ENCODE measurements around the gene FAM193B.

Gene FAM193B

DNA sequence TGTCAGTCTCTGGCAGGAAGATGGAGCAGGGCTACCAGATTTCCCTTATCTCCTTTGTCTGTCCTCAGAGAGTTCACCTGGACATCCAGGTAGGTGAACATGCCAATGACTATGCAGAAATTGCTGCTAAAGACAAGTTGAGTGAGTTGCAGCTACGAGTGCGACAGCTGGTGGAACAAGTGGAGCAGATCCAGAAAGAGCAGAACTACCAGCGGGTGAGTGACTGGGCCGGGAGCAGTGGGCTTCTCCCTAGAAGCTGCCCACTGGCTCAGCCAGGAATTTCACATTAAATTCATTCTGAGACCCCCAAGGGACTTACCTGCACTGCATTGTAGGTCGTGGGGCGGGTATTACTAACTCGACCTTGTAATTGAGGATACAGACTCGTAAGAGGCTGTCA lies 39.7 kb upstream of the FAM193B start:
- Histone ChIP-seq H3K9ac (ENCODE audit: low read length) (no peak overlapping the region), H3K36me3 (replicated peaks; ENCODE audit: low read depth, low read length) (peaks cover 38% of the 10 kb centered on the region), H2AFZ (ENCODE audit: low read depth, low read length) (no peak overlapping the region), H3K4me1 (ENCODE audit: low read length) (peaks cover 15% of the 10 kb centered on the region), H3K4me3 (ENCODE audit: low read length) (no peak overlapping the region), H3K9me3 (ENCODE audit: insufficient read depth, low read length) (no peaks in the 10 kb centered on the region), H3K79me2 (ENCODE audit: low read length) (peaks cover 26% of the 10 kb centered on the region), H3K4me2 (ENCODE audit: low read length) (no peak overlapping the region), H4K20me1 (ENCODE audit: insufficient read depth, low read length) (no peaks in the 10 kb centered on the region), H3K27me3 (ENCODE audit: low read depth, low read length) (no peaks in the 10 kb centered on the region), H3K27ac (ENCODE audit: low read length) (no peak overlapping the region)
- TF ChIP-seq, protein P1, sequence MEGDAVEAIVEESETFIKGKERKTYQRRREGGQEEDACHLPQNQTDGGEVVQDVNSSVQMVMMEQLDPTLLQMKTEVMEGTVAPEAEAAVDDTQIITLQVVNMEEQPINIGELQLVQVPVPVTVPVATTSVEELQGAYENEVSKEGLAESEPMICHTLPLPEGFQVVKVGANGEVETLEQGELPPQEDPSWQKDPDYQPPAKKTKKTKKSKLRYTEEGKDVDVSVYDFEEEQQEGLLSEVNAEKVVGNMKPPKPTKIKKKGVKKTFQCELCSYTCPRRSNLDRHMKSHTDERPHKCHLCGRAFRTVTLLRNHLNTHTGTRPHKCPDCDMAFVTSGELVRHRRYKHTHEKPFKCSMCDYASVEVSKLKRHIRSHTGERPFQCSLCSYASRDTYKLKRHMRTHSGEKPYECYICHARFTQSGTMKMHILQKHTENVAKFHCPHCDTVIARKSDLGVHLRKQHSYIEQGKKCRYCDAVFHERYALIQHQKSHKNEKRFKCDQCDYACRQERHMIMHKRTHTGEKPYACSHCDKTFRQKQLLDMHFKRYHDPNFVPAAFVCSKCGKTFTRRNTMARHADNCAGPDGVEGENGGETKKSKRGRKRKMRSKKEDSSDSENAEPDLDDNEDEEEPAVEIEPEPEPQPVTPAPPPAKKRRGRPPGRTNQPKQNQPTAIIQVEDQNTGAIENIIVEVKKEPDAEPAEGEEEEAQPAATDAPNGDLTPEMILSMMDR (IDR thresholded peaks at IDR 0.05; ENCODE audit: low read depth, low read length) = no peak
- TF ChIP-seq EZH2phosphoT487 (IDR thresholded peaks at IDR 0.05; ENCODE audit: low read depth) = no peak

DNA sequence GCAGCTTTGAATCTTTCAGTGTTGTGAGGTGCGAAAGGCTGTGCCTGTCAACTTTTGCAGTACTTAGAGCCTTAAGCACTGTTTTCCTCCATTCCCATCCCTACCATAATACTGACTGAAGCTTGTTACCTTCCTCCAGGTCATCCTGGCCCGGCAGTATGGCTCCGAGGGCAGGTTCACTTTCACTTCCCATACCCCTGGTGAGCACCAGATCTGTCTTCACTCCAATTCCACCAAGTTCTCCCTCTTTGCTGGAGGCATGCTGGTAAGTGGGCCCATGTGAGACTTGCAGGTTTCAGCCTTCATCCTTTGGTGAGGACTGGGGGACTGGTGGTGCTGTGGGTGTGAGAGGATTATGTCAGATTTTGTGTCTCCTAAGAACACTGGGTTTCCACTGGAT lies 39.1 kb upstream of the FAM193B start:
- Histone ChIP-seq H3K9me3 (ENCODE audit: insufficient read depth, low read length) (no peaks in the 10 kb centered on the region), H3K27ac (ENCODE audit: low read length) (no peak overlapping the region), H3K79me2 (ENCODE audit: low read length) (peaks cover 26% of the 10 kb centered on the region), H3K4me1 (ENCODE audit: low read length) (peaks cover 14% of the 10 kb centered on the region), H4K20me1 (ENCODE audit: insufficient read depth, low read length) (no peaks in the 10 kb centered on the region), H3K9ac (ENCODE audit: low read length) (no peak overlapping the region), H3K36me3 (replicated peaks; ENCODE audit: low read depth, low read length) (peaks cover 38% of the 10 kb centered on the region), H2AFZ (ENCODE audit: low read depth, low read length) (no peak overlapping the region), H3K4me3 (ENCODE audit: low read length) (peak overlapping the region; percentile 99; the same call in 1 of the 2 replicates), H3K27me3 (ENCODE audit: low read depth, low read length) (no peaks in the 10 kb centered on the region), H3K4me2 (ENCODE audit: low read length) (peak overlapping the region; percentile 73)
- TF ChIP-seq EZH2phosphoT487 (IDR thresholded peaks at IDR 0.05; ENCODE audit: low read depth) = no peak
- TF ChIP-seq, protein P1 (IDR thresholded peaks at IDR 0.05; ENCODE audit: low read depth, low read length) = no peak

DNA sequence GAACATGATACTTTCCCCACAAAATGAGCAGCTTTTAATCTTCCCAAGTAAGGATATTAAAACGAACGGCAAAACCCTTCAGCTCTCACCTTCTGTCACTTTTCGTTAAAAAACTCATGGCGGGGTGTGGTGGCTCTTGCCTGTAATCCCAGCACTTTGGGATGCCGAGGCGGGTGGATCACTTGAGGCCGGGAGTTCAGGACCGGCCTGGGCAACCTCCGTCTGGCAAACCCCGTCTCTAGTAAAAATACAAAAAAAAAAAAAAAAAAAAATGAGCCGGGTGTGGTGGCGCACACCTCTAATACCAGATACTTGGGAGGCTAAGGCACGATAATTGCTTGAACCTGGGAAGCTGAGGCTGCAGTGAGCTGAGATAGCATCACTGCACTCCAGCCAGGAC lies 38.5 kb upstream of the FAM193B start:
- H3K27me3 ChIP-seq (ENCODE audit: low read depth, low read length) = no peaks in the 10 kb centered on the region
- no peaks in the 10 kb centered on the region for H3K9me3 ChIP-seq (ENCODE audit: insufficient read depth, low read length)
- peaks cover 14% of the 10 kb centered on the region for H3K4me1 ChIP-seq (ENCODE audit: low read length)
- H3K27ac ChIP-seq (ENCODE audit: low read length) = peak overlapping the region; percentile 80
- H2AFZ ChIP-seq (ENCODE audit: low read depth, low read length) = no peak overlapping the region
- TF ChIP-seq, protein P1 (IDR thresholded peaks at IDR 0.05; ENCODE audit: low read depth, low read length) = no peak
- no peak for TF ChIP-seq EZH2phosphoT487 (IDR thresholded peaks at IDR 0.05; ENCODE audit: low read depth)
- H3K4me3 ChIP-seq (ENCODE audit: low read length) = peak overlapping the region; percentile 99
- H3K4me2 ChIP-seq (ENCODE audit: low read length) = peak overlapping the region; percentile 73
- H3K79me2 ChIP-seq (ENCODE audit: low read length) = peaks cover 26% of the 10 kb centered on the region
- H4K20me1 ChIP-seq (ENCODE audit: insufficient read depth, low read length) = no peaks in the 10 kb centered on the region
- H3K9ac ChIP-seq (ENCODE audit: low read length) = peak overlapping the region; percentile 99
- H3K36me3 ChIP-seq (replicated peaks; ENCODE audit: low read depth, low read length) = peaks cover 38% of the 10 kb centered on the region

DNA sequence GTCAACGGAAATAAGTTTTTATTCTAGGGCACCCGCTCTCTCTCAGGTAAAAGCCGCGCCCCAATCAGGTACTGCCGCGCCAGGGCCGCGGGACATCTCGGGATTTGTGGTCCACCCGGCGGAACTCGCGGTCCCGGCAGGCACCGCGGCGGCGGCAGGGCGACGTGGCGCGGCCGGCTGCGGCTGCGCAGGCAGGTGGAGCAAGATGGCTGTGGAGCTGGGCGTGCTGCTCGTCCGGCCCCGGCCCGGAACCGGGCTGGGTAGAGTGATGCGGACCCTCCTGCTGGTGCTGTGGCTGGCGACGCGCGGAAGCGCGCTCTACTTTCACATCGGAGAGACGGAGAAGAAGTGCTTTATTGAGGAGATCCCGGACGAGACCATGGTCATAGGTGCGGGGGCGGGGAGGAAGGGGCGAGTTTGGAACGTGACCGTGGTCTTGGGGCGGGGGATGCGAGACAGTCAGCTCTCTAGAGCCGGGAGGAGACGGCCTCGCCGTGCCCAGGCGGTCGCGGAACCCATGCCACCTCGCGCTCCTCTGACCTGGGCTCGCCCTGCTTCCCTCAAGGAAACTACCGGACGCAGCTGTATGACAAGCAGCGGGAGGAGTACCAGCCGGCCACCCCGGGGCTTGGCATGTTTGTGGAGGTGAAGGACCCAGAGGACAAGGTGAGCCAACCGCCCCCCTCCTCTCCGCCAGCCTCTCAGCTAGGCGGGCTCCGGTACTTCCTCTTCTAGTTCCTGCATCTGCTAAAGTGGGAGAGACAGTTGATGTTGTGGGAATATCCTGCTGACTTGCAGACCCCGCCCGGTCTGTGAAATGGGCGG lies 37.9 kb upstream of the FAM193B start, which contains the start of gene TMED9:
Gene TMED9, plus strand, starts transcription at position 194 of the 825 bp plus-strand sequence. Its CDS starts 12 bp downstream, at position 206.
- H3K4me3 ChIP-seq (ENCODE audit: low read length) = peak within 1 kb of the TSS; percentile 99
- H3K9me3 ChIP-seq (ENCODE audit: insufficient read depth, low read length) = no peaks in the 10 kb centered on the region
- H3K36me3 ChIP-seq (replicated peaks; ENCODE audit: low read depth, low read length) = peaks cover 38% of the 10 kb centered on the region
- peak within 1 kb of the TSS; percentile 78 for H3K4me2 ChIP-seq (ENCODE audit: low read length)
- peaks cover 14% of the 10 kb centered on the region for H3K4me1 ChIP-seq (ENCODE audit: low read length)
- peaks cover 26% of the 10 kb centered on the region for H3K79me2 ChIP-seq (ENCODE audit: low read length)
- H3K9ac ChIP-seq (ENCODE audit: low read length) = peak within 1 kb of the TSS; percentile 99
- H4K20me1 ChIP-seq (ENCODE audit: insufficient read depth, low read length) = no peaks in the 10 kb centered on the region
- TF ChIP-seq, protein P1 (IDR thresholded peaks at IDR 0.05; ENCODE audit: low read depth, low read length) = no peak
- no peak for TF ChIP-seq EZH2phosphoT487 (IDR thresholded peaks at IDR 0.05; ENCODE audit: low read depth)
- H3K27ac ChIP-seq (ENCODE audit: low read length) = peak within 1 kb of the TSS; percentile 80
- H3K27me3 ChIP-seq (ENCODE audit: low read depth, low read length) = no peaks in the 10 kb centered on the region
- peak within 1 kb of the TSS; percentile 100 for H2AFZ ChIP-seq (ENCODE audit: low read depth, low read length)
